Skin epidermis (tissue), 12 donors: Measurements from ENCODE around the gene ZNF709.
"Not testable (repeated sequence)": the region's sequence is repeated elsewhere in the genome, so short reads cannot be mapped to it uniquely, and the experiment has no call there.

Experiments used
- H3K27ac ChIP-seq, 21 experiments: fragments of 200-600 bp; sonication (generic) in 11 of 21; one replicate each; pipeline ENCODE4 v1.5.0; 2020; ENCODE audit warnings: mild to moderate bottlenecking in 3 of 21, inconsistent platforms in 2 of 21, moderate library complexity in 2 of 21
- H3K4me3 ChIP-seq, 7 experiments: fragments of 200-600 bp; sonication (generic) in 2 of 7; one replicate each; pipeline ENCODE4 v1.5.0; 2020; ENCODE audit warnings: inconsistent platforms in 2 of 7, mild to moderate bottlenecking in 2 of 7, moderate library complexity in 1 of 7

Gene ZNF709

DNA sequence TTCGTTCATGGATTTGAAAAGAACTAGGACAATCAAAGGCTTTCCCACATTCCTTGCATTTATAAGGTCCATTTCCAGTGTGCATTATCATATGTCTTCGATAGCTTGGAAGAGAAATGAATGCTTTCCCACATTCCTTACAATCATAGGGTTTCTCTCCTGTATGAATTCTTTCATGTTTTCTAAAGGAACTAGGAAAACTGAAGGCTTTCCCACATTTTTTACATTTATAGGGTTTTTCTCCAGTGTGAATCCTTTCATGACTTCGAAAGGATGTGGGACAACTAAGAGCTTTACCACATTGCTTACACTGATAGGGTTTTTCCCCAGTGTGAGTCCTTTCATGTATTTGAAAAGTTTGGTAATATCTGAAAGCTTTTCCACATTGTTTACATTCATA is 19.8 kb downstream of the ZNF709 start:
- Histone ChIP-seq H3K4me3 (no peak overlapping the region), H3K27ac (no peak overlapping the region)

DNA sequence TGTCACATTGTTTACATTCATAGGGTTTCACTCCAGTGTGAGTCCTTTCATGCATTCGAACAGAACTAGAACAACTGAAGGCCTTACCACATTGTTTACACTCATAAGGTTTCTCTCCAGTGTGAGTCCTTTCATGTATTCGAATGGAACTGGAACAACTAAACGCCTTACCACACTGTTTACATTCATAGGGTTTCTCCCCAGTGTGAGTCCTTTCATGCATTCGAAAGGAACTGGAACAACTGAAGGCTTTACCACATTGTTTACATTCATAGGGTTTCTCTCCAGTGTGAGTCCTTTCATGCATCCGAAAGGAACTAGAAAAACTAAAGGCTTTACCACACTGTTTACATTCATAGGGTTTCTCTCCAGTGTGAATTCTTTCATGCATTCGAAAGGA is 20.5 kb downstream of the ZNF709 start:
- not testable (repeated sequence) for H3K27ac ChIP-seq, H3K4me3 ChIP-seq

DNA sequence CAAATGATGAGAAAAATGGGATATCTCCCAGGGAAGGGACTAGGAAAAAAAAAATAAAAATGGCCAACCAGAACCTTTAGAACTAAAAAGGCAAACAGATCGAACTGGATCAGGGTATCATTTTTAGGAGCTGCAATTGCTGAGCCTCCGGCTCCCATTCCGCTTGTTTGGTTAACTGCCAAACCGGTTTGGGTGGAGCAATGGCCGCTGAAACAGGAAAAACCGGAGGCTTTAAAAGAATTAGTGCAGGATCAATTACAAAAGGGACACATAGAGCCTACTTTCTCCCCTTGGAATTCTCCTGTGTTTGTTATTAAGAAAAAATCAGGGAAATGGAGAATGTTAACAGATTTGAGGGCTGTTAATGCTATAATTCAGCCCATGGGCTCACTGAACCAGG is 31.1 kb downstream of the ZNF709 start:
- Histone ChIP-seq H3K4me3 (no peak overlapping the region), H3K27ac (no peak overlapping the region)

DNA sequence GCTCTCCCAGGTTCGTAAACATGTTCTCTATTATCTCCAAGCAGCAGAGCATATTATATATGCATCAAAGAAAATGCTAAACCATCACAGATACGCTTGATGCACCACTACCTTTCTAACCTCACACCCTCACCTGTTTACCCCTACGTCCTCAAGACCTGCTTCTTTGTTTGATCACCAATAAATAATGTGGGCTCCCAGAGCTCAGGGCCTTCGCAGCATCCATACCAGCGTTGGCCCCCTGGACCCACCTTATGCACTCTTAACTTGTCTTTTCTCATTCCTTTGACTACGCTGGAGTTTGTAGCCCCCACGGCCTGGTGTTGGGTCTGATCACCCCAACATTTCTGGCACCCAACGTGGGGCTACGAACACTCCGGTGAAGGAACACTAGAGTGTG is 33.8 kb downstream of the ZNF709 start:
- no peak overlapping the region for H3K27ac ChIP-seq
- no peak overlapping the region for H3K4me3 ChIP-seq

DNA sequence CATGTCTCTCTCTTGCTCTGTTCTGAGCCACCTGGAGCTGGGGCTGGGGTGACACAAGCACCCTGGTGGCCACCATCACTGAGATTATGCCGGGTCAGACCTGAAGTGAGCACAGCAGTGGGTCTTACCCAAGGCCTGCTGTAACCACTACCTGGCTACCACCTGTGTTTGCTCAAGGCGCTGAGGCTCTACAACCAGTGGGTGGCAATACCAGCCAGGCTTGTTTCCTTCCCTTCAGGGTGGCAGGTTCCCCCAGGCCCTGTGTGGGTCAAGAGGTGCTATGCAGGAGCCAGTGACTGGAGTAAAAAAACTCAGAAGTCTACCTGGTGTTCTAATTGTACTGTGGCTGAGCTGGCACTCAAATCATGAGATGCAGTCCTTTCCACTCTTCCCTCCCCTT is 35.8 kb downstream of the ZNF709 start:
- Histone ChIP-seq H3K4me3 (no peak overlapping the region), H3K27ac (no peak overlapping the region)

DNA sequence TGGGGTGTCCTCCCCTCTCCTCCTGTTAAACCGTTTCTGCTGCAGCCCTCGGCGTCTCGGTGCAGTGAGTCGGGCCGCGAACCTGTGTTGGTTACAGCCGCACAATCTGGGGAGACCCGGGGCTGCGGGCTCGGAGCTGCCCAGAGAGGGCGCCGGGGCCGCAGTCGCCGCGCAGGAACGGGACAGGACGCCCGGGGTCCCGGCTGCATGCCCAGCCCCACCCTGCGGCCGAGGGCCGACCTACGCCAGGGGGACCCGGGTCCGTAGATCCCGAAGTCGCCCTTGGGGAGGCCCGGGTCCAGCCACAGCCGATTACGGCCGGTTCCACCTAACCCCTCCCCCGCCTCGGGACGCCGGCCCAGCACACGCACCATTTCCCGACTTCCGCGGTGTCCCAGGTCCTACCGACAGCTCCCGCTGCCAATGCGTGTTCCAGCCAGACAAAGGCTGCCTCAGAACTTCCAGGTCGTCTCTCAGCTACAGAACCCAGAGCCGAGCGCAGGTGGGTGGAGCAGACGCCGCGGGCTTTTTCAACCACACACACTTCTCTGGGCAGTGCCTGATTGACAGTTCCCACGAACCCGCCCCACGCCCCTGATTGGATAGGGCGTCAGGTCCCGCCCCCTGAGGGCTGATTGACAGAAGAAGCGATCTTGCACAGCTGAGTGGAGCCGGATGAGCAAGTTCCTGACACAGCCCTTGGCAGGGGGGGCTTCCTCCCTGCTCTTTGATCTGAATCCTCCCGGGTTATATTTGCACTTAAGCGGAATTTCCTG is 43.9 kb downstream of the ZNF709 start, which contains the start of gene ZNF443:
Gene ZNF443 (minus strand): TSS at position 481 of the 776 bp plus-strand sequence. CDS start 107 bp downstream, at position 374.
- peak within 1 kb of the TSS; percentile 53 to 74 (median 67) for H3K4me3 ChIP-seq
- peak within 1 kb of the TSS in 19 of 21 experiments; percentile 44 to 86 (median 74) for H3K27ac ChIP-seq

DNA sequence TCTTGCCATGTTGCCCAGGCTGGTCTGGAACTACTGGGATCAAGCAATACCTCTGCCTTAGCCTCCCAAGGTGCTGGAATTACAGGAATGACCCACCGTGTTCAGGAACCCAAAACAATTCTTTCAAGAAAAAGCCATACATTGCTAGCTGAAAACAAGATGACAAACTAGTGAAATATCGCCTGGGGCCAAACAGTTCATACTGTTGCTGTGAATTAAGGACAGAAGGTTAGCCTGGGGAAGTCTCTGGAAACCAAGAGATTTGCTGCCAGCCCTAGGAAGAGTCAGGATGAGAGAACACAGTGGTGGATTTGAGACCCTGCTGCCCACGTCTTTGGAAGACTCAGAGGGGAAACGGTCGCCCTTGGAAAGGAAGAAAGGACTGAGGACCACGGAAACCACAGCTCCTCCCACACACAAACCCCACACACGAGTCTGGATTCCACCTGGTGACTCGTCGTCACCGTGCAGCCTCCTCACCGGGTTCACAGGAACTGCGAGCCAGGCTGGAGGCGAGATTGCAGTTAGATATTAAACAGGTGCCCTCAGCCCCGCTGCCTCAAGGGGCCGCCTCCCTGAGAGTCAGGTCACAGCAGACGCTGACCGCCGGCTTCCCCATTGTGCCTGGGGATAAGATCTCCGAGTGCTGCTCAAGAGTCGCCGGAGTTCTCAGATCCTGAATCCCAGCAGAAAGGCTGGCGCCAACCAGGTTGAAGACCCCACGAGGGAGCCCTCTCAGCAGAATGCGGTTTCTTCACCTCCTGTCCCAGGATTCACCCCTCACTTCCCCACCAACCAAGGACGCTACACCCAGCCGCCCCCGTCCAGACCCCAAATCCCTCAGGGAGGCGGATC is 44.7 kb downstream of the ZNF709 start:
- Histone ChIP-seq H3K4me3 (peak overlapping the region; percentile 53 to 74 (median 67)), H3K27ac (peak overlapping the region in 19 of 21 experiments; percentile 44 to 86 (median 74))

DNA sequence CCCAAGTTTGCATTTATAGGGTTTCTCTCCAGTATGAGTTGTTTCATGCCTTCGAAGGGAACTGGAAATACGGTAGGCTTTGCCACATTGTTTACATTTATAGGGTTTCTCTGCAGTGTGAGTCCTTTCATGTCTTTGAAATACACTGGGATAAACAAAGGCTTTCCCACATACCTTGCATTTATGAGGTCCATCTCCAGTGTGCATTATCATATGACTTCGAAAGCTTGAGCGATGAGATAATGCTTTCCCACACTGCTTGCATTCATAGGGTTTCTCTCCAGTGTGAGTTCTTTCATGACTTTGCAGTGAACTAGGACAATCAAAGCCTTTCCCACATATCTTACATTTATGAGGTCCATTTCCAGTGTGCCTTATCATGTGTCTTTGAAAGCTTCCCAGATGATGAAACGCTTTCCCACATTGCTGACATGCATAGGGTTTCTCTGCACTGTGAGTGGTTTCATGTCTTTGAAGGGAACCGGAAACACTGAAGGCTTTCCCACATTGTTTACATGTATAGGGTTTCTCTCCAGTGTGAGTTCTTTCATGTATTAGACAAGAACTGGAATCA is 53.8 kb downstream of the ZNF709 start:
- H3K27ac ChIP-seq, H3K4me3 ChIP-seq: not testable (repeated sequence)

DNA sequence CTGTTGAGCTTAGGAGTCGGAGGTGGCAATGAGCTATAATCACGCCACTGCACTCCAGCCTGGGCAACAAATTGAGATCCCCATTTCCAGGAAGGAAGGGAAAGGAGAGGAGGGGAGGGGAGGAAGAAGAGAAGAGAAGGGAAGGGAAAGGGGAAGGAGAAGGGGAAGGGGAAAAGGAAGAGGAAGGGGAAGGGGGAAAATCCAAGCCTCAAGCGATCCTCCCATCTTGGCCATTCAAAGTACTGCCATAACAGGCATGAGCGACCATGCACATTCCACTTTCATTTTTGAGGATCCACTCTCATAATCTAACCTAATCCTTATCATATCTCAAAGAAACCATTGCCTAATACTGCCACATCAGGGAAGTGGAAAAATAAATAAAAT is 58.7 kb downstream of the ZNF709 start:
- no peak overlapping the region for H3K4me3 ChIP-seq
- no peak overlapping the region for H3K27ac ChIP-seq

DNA sequence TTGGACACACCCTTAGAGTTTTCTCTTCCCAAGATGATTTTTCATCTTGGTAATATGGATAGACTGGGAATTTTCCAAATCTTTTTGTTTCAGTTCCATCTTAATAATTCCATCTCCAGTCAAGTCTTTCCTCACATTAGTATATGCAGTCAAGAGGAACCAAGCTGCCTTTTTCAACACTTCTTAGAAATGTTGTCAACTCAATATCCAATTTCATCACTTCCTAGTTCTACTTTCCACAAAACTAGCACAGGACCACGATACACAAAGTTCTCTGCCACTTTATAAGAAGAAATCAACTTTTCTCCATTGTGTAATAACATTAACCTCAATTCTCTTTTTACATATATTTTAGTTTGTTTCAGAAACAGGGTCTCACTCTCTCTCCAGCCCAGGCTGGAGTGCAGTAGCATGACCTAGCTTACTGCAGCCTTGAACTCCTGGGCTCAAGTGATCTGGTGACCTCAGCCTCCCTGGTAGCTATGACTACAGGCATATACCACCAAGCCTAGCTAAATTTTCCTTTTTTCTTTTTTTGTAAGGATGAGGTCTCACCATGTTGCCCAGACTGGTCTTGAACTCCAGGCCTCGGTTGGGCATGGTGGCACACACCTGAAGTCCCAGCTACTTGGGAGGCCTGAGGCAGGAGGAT is 59.3 kb downstream of the ZNF709 start:
- no peak overlapping the region for H3K27ac ChIP-seq

DNA sequence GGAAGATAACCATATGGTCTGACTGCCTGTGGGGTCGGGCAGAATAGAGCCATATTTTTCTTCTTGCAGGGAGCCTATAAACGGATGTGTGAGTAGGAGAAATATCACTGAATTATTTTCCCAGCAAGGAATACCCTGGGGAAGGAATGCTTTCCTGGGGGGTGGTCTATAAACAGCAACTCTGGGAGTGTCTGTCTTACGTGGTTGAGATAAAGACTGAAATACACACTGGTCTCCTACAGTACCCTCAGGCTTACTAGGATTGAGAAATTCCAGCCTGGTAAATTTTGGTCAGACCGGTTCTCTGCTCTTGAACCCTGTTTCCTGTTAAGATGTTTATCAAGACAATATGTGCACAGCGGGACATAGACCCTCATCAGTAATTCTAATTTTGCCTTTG is 67.3 kb downstream of the ZNF709 start:
- not testable (repeated sequence) for H3K27ac ChIP-seq

More for the DNA sequence above, 59.3 kb downstream of the ZNF709 start:
- no peak overlapping the region for H3K4me3 ChIP-seq

DNA sequence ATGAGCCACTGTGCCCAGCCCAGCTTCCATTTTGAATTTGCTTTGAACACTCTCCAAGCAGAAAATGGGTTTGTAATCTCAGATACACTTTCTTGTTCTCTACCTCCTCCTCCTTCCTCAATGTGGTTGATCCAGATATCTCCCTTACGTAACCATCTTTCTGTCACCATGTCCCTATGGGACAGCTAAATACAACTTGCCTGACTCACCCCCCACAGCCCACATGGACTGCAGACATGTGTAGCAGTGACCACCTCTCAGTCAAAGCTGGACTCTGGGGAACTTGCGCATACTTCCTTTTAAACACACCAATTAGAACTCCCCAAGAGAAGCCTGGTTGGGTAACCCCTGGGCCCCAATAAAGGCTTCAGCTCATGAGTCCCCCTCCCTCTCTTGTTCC is 72.7 kb downstream of the ZNF709 start:
- Histone ChIP-seq H3K4me3 (no peak overlapping the region), H3K27ac (no peak overlapping the region)

More for the DNA sequence above, 67.3 kb downstream of the ZNF709 start:
- not testable (repeated sequence) for H3K4me3 ChIP-seq
